HEK293 (cell line): ENCODE results near the gene HASPIN.

ENCODE experiments used
- CTCF ChIA-PET: fragments of 350-600 bp; formaldehyde crosslinking; extraction: SDS; loops from one replicate; lab custom pipeline; 2021; ENCODE audit warnings: antibody characterized with exemption; lab: Yijun Ruan, JAX
- POLR2A ChIA-PET: fragments of 300-600 bp; formaldehyde crosslinking; extraction: SDS; loops from one replicate; lab custom pipeline; 2020; ENCODE audit warnings: antibody characterized with exemption, inconsistent platforms; lab: Yijun Ruan, JAX
- H3K27ac ChIP-seq: fragments of 200-500 bp; sonication (Bioruptor generic); 2 replicates; pipeline ENCODE4 v1.5.1; 2014; ENCODE audit warnings: low read depth, low read length, control low read depth, inconsistent platforms; ENCODE audit errors: extremely low read depth
- H3K36me3 ChIP-seq, 2 experiments: fragments of 200-500 bp in 1 of 2; sonication (Bioruptor generic) in 1 of 2; 1 replicate in 1 of 2; 2 replicates in 1 of 2; pipeline ENCODE4 v1.5.1; 2014 to 2017; ENCODE audit warnings: inconsistent platforms in 2 of 2, low read length in 2 of 2; ENCODE audit not compliant: control insufficient read depth in 2 of 2, insufficient read depth in 1 of 2
- H3K4me1 ChIP-seq: fragments of 200-500 bp; sonication (Bioruptor generic); 2 replicates; pipeline ENCODE4 v1.5.1; 2014; ENCODE audit warnings: mild to moderate bottlenecking, low read length, inconsistent platforms; ENCODE audit not compliant: control insufficient read depth, insufficient read depth
- H3K4me3 ChIP-seq: 2 replicates; pipeline ENCODE4 v1.5.1; 2011; ENCODE audit warnings: low read depth, mild to moderate bottlenecking, control low read depth, low read length, moderate library complexity
- H3K9me3 ChIP-seq: fragments of 200-500 bp; sonication (Bioruptor generic); 2 replicates; pipeline ENCODE4 v1.5.1; 2014; ENCODE audit warnings: low read depth, low read length, inconsistent platforms; ENCODE audit not compliant: control insufficient read depth, insufficient read depth
- FEZF1 ChIP-seq: fragments of 450-650 bp; formaldehyde crosslinking; IDR thresholded peaks from 2 replicates; pipeline ENCODE4 v1.5.1; 2016; ENCODE audit warnings: missing biosample characterization, missing genetic modification characterization
- IKZF3 ChIP-seq: fragments of 450-650 bp; IDR thresholded peaks from 2 replicates; pipeline ENCODE4 v1.5.0; 2018; ENCODE audit warnings: missing biosample characterization, mild to moderate bottlenecking, missing genetic modification characterization, moderate library complexity
- KLF8 ChIP-seq: fragments of 450-650 bp; formaldehyde crosslinking; IDR thresholded peaks from 2 replicates; pipeline ENCODE4 v1.5.1; 2016; ENCODE audit warnings: missing biosample characterization, missing genetic modification characterization
- SCRT1 ChIP-seq: fragments of 450-650 bp; formaldehyde crosslinking; IDR thresholded peaks from 2 replicates; pipeline ENCODE4 v1.5.1; 2016; ENCODE audit warnings: missing biosample characterization, missing genetic modification characterization, borderline replicate concordance
- ZBTB17 ChIP-seq: fragments of 450-650 bp; formaldehyde crosslinking; IDR thresholded peaks from 2 replicates; pipeline ENCODE4 v1.5.1; 2016; ENCODE audit warnings: missing biosample characterization, missing genetic modification characterization
- ZBTB7A ChIP-seq: fragments of 450-650 bp; formaldehyde crosslinking; IDR thresholded peaks from 2 replicates; pipeline ENCODE4 v1.5.1; 2016; ENCODE audit warnings: low read depth, missing biosample characterization, missing genetic modification characterization
- ZFP41 ChIP-seq: fragments of 450-650 bp; formaldehyde crosslinking; IDR thresholded peaks from 2 replicates; pipeline ENCODE4 v1.5.1; 2016; ENCODE audit warnings: missing biosample characterization, missing genetic modification characterization, borderline replicate concordance
- ZNF114 ChIP-seq: fragments of 450-650 bp; formaldehyde crosslinking; IDR thresholded peaks from 2 replicates; pipeline ENCODE4 v1.5.0; 2017; ENCODE audit warnings: missing biosample characterization, missing genetic modification characterization
- ZNF2 ChIP-seq: fragments of 450-650 bp; formaldehyde crosslinking; IDR thresholded peaks from 2 replicates; pipeline ENCODE4 v1.5.1; 2016; ENCODE audit warnings: missing biosample characterization, missing genetic modification characterization
- ZNF202 ChIP-seq: fragments of 450-650 bp; formaldehyde crosslinking; IDR thresholded peaks from 2 replicates; pipeline ENCODE4 v1.5.1; 2016; ENCODE audit warnings: missing biosample characterization, missing genetic modification characterization, borderline replicate concordance
- ZNF24 ChIP-seq: fragments of 450-650 bp; formaldehyde crosslinking; IDR thresholded peaks from 2 replicates; pipeline ENCODE4 v1.5.1; 2016; ENCODE audit warnings: missing biosample characterization, missing genetic modification characterization
- ZNF335 ChIP-seq: fragments of 450-650 bp; formaldehyde crosslinking; conservative IDR thresholded peaks from 2 replicates; pipeline ENCODE4 v1.5.1; 2016; ENCODE audit warnings: missing biosample characterization, missing genetic modification characterization
- ZNF391 ChIP-seq: fragments of 450-650 bp; formaldehyde crosslinking; IDR thresholded peaks from 2 replicates; pipeline ENCODE4 v1.5.1; 2016; ENCODE audit warnings: low read depth, missing biosample characterization, missing genetic modification characterization, borderline replicate concordance
- ZNF416 ChIP-seq: fragments of 450-650 bp; formaldehyde crosslinking; IDR thresholded peaks from 2 replicates; pipeline ENCODE4 v1.5.1; 2016; ENCODE audit warnings: missing biosample characterization, missing genetic modification characterization
- ZNF426 ChIP-seq: fragments of 450-650 bp; formaldehyde crosslinking; IDR thresholded peaks from 2 replicates; pipeline ENCODE4 v1.5.1; 2017; ENCODE audit warnings: missing biosample characterization, missing genetic modification characterization, mild to moderate bottlenecking, inconsistent platforms, moderate library complexity
- ZNF521 ChIP-seq: fragments of 450-650 bp; formaldehyde crosslinking; IDR thresholded peaks from 2 replicates; pipeline ENCODE4 v1.5.1; 2017; ENCODE audit warnings: missing biosample characterization, mild to moderate bottlenecking, missing genetic modification characterization
- ZNF610 ChIP-seq: fragments of 450-650 bp; formaldehyde crosslinking; IDR thresholded peaks from 2 replicates; pipeline ENCODE4 v1.5.1; 2016; ENCODE audit warnings: missing biosample characterization, missing genetic modification characterization, borderline replicate concordance
- ZNF623 ChIP-seq: fragments of 450-650 bp; formaldehyde crosslinking; IDR thresholded peaks from 2 replicates; pipeline ENCODE4 v1.5.1; 2016; ENCODE audit warnings: missing biosample characterization, missing genetic modification characterization
- ZNF629 ChIP-seq: fragments of 450-650 bp; formaldehyde crosslinking; IDR thresholded peaks from 2 replicates; pipeline ENCODE4 v1.5.1; 2017; ENCODE audit warnings: missing biosample characterization, missing genetic modification characterization
- ZNF777 ChIP-seq: fragments of 450-650 bp; formaldehyde crosslinking; IDR thresholded peaks from 2 replicates; pipeline ENCODE4 v1.5.1; 2017; ENCODE audit warnings: missing biosample characterization, missing genetic modification characterization, borderline replicate concordance
- ZNF791 ChIP-seq: fragments of 450-650 bp; formaldehyde crosslinking; IDR thresholded peaks from 2 replicates; pipeline ENCODE4 v1.5.1; 2016; ENCODE audit warnings: missing biosample characterization, missing genetic modification characterization
- TF ChIP-seq, protein P1 (sequence below): fragments of 450-650 bp; formaldehyde crosslinking; IDR thresholded peaks from 2 replicates; pipeline ENCODE4 v1.5.1; 2016; ENCODE audit warnings: missing biosample characterization, missing genetic modification characterization
- TF ChIP-seq, protein P2 (sequence below): fragments of 450-650 bp; formaldehyde crosslinking; IDR thresholded peaks from 2 replicates; pipeline ENCODE4 v1.5.1; 2016; ENCODE audit warnings: missing biosample characterization, missing genetic modification characterization
- TF ChIP-seq, protein P3 (sequence below): fragments of 450-650 bp; formaldehyde crosslinking; IDR thresholded peaks from 2 replicates; pipeline ENCODE4 v1.5.1; 2016; ENCODE audit warnings: missing biosample characterization, missing genetic modification characterization
- TF ChIP-seq, protein P4 (sequence below): fragments of 450-650 bp; formaldehyde crosslinking; IDR thresholded peaks from 2 replicates; pipeline ENCODE4 v1.5.1; 2016; ENCODE audit warnings: missing biosample characterization, missing genetic modification characterization
- TF ChIP-seq, protein P5 (sequence below): fragments of 450-650 bp; formaldehyde crosslinking; IDR thresholded peaks from 2 replicates; pipeline ENCODE4 v1.5.1; 2016; ENCODE audit warnings: missing biosample characterization, missing genetic modification characterization
- TF ChIP-seq, protein P6 (sequence below): fragments of 450-650 bp; formaldehyde crosslinking; IDR thresholded peaks from 2 replicates; pipeline ENCODE4 v1.5.1; 2016; ENCODE audit warnings: missing biosample characterization, missing genetic modification characterization
- TF ChIP-seq, protein P7 (sequence below): fragments of 450-650 bp; IDR thresholded peaks from 2 replicates; pipeline ENCODE4 v1.5.1; 2018; ENCODE audit warnings: missing biosample characterization, missing genetic modification characterization

Gene HASPIN

DNA sequence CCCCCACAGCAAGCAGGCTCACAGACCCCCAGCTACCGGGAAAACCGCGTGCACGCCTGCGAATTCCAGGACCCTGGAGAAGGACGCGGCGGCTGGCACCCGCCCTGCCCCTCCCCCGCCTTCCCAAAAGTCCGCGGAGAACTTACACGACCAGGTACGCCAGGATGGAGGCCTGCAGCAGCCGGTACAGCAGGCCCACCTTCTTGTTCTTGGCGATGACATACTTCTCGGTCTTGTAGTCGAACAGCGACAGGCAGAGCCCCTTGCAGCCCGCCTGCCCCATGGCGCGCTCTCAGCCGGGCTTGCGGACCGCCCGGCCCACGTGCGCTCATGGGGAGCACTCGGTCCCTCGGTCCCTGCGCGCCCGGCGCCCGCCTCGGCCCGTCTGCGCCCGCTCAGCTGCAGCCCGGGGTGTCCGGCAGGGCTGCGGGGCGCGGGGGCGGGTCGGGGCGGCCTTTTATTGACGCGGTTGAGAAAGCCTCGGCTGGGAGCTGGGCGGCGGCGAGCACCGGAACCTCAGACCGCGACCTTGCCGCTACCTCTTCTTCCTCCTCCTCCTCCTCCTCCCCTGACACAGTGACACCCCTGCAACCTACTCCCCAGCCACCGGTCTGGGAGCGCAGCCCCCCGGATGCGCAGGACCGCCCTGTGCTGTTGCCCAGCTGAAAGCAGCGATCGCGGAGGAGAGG lies 27.8 kb upstream of the HASPIN start, which contains the start of gene P2RX5 (continued):
- TF ChIP-seq, protein P1, sequence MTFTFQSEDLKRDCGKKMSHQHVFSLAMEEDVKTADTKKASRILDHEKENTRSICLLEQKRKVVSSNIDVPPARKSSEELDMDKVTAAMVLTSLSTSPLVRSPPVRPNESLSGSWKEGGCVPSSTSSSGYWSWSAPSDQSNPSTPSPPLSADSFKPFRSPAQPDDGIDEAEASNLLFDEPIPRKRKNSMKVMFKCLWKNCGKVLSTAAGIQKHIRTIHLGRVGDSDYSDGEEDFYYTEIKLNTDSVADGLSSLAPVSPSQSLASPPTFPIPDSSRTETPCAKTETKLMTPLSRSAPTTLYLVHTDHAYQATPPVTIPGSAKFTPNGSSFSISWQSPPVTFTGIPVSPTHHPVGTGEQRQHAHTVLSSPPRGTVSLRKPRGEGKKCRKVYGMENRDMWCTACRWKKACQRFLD (tag by site-specific recombination) = no peak
- TF ChIP-seq IKZF3 (tag by site-specific recombination) (no peak), ZNF416 (no peak), ZNF114 (tag by site-specific recombination) (no peak), ZNF623 (tag by site-specific recombination) (no peak), ZBTB7A (tag by site-specific recombination) (0 out of 2 replicates have a peak, but pooled peaks have one; percentile 48), SCRT1 (tag by site-specific recombination) (no peak), ZNF629 (tag by site-specific recombination) (no peak), ZNF202 (tag by site-specific recombination) (no peak), ZNF521 (no peak), ZNF335 (tag by site-specific recombination) (peak; percentile 99), ZFP41 (tag by site-specific recombination) (no peak), ZNF24 (tag by site-specific recombination) (no peak), ZNF426 (tag by site-specific recombination) (no peak), ZNF2 (tag by site-specific recombination) (no peak), KLF8 (tag by site-specific recombination) (0 out of 2 replicates have a peak, but pooled peaks have one; percentile 22)
- TF ChIP-seq, protein P2, sequence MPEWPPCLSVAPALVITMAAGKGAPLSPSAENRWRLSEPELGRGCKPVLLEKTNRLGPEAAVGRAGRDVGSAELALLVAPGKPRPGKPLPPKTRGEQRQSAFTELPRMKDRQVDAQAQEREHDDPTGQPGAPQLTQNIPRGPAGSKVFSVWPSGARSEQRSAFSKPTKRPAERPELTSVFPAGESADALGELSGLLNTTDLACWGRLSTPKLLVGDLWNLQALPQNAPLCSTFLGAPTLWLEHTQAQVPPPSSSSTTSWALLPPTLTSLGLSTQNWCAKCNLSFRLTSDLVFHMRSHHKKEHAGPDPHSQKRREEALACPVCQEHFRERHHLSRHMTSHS = no peak
- TF ChIP-seq, protein P3, sequence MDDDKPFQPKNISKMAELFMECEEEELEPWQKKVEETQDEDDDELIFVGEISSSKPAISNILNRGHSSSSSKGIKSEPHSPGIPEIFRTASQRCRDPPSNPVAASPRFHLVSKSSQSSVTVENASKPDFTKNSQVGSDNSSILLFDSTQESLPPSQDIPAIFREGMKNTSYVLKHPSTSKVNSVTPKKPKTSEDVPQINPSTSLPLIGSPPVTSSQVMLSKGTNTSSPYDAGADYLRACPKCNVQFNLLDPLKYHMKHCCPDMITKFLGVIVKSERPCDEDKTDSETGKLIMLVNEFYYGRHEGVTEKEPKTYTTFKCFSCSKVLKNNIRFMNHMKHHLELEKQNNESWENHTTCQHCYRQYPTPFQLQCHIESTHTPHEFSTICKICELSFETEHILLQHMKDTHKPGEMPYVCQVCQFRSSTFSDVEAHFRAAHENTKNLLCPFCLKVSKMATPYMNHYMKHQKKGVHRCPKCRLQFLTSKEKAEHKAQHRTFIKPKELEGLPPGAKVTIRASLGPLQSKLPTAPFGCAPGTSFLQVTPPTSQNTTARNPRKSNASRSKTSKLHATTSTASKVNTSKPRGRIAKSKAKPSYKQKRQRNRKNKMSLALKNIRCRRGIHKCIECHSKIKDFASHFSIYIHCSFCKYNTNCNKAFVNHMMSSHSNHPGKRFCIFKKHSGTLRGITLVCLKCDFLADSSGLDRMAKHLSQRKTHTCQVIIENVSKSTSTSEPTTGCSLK (tag by site-specific recombination) = no peak
- TF ChIP-seq, all 188 proteins: peak for 12

DNA sequence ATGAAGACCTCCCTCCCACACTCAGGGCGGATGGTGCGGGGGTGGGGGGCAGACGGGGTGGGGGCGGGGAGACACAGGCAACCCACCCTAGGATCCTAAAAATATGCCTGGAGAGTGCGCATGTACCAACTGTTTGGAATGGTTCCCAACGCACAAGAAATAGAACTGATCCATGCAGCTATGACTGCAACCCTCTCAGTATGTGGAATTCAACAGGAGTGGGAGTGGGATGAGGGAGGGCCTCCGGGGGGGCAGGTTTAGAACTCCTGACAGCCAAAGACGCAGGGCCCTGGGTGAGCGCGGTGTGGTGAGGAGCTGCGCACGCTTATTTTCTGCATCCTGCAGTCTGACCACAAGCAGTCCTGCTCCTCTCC lies 26.6 kb upstream of the HASPIN start:
- Histone ChIP-seq H3K4me1 (no peaks in the 10 kb centered on the region; the same call in 1 of the 2 replicates), H3K4me3 (no peak overlapping the region), H3K36me3 (peaks cover 0 to 2% of the 10 kb centered on the region in 2 experiments; a peak in 2 of 3 replicates), H3K9me3 (no peaks in the 10 kb centered on the region), H3K27ac (no peak overlapping the region)
- POLR2A ChIA-PET = interaction anchor here (2.0 kb wide), 1 partner anchor 27 kb away, joined by 4 read pairs; the partner anchor contains the start of gene HASPIN
- CTCF ChIA-PET = interaction anchor here (0.6 kb wide), 1 partner anchor 27 kb away, joined by 3 read pairs; the partner anchor contains the start of gene HASPIN
- TF ChIP-seq ZNF777 (tag by site-specific recombination) (no peak), ZBTB17 (tag by site-specific recombination) (no peak), KLF8 (tag by site-specific recombination) (no peak), ZNF610 (tag by site-specific recombination) (no peak), FEZF1 (tag by site-specific recombination) (no peak), ZNF791 (tag by site-specific recombination) (no peak), ZNF391 (tag by site-specific recombination) (no peak), ZNF114 (tag by site-specific recombination) (no peak)
- TF ChIP-seq, protein P4, sequence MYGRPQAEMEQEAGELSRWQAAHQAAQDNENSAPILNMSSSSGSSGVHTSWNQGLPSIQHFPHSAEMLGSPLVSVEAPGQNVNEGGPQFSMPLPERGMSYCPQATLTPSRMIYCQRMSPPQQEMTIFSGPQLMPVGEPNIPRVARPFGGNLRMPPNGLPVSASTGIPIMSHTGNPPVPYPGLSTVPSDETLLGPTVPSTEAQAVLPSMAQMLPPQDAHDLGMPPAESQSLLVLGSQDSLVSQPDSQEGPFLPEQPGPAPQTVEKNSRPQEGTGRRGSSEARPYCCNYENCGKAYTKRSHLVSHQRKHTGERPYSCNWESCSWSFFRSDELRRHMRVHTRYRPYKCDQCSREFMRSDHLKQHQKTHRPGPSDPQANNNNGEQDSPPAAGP (tag by site-specific recombination) = no peak
- TF ChIP-seq, protein P5, sequence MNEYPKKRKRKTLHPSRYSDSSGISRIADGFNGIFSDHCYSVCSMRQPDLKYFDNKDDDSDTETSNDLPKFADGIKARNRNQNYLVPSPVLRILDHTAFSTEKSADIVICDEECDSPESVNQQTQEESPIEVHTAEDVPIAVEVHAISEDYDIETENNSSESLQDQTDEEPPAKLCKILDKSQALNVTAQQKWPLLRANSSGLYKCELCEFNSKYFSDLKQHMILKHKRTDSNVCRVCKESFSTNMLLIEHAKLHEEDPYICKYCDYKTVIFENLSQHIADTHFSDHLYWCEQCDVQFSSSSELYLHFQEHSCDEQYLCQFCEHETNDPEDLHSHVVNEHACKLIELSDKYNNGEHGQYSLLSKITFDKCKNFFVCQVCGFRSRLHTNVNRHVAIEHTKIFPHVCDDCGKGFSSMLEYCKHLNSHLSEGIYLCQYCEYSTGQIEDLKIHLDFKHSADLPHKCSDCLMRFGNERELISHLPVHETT (tag by site-specific recombination) = no peak
- TF ChIP-seq, protein P6, sequence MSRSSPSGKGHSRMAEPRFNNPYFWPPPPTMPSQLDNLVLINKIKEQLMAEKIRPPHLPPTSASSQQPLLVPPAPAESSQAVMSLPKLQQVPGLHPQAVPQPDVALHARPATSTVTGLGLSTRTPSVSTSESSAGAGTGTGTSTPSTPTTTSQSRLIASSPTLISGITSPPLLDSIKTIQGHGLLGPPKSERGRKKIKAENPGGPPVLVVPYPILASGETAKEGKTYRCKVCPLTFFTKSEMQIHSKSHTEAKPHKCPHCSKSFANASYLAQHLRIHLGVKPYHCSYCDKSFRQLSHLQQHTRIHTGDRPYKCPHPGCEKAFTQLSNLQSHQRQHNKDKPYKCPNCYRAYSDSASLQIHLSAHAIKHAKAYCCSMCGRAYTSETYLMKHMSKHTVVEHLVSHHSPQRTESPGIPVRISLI = no peak
- TF ChIP-seq, protein P7, sequence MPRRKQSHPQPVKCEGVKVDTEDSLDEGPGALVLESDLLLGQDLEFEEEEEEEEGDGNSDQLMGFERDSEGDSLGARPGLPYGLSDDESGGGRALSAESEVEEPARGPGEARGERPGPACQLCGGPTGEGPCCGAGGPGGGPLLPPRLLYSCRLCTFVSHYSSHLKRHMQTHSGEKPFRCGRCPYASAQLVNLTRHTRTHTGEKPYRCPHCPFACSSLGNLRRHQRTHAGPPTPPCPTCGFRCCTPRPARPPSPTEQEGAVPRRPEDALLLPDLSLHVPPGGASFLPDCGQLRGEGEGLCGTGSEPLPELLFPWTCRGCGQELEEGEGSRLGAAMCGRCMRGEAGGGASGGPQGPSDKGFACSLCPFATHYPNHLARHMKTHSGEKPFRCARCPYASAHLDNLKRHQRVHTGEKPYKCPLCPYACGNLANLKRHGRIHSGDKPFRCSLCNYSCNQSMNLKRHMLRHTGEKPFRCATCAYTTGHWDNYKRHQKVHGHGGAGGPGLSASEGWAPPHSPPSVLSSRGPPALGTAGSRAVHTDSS (tag by site-specific recombination) = no peak
